Iris pigment epithelial cell (primary cell): Measurements from ENCODE around the gene GRID1.

Experiments used
- DNase-seq: peaks from one replicate; pipeline ENCODE4 v3.0.0-alpha.2; 2011; ENCODE audit warnings: low read depth

Gene GRID1

GRCh38 chr10:86368987-86369386 is 2.4 kb upstream of the GRID1 start:
- no peak for DNase-seq

GRCh38 chr10:86368046-86368445 is 1.5 kb upstream of the GRID1 start:
- no peak for DNase-seq

GRCh38 chr10:86367152-86367951 is 757 bp upstream of the GRID1 start:
- DNase-seq = no peak

GRCh38 chr10:86366902-86367151 is 232 bp upstream of the GRID1 start:
- DNase-seq = no peak

GRCh38 chr10:86365346-86366032 is 1.1 kb downstream of the GRID1 start:
- no peak for DNase-seq

- DNase-seq = no peak
Observed at GRCh38 chr10:86364491-86365345, 1.9 kb downstream of the GRID1 start.

GRCh38 chr10:86363833-86364490 is 2.6 kb downstream of the GRID1 start:
- no peak for DNase-seq

GRCh38 chr10:86363184-86363832 is 3.3 kb downstream of the GRID1 start:
- peak; percentile 23 for DNase-seq

- DNase-seq = no peak
Observed at GRCh38 chr10:86362586-86363183, 3.9 kb downstream of the GRID1 start.

- DNase-seq = no peak
Observed at GRCh38 chr10:86362129-86362527, 4.5 kb downstream of the GRID1 start.

- no peak for DNase-seq
Observed at GRCh38 chr10:86361156-86362128, 5.2 kb downstream of the GRID1 start.

GRCh38 chr10:86360657-86361056 is 5.9 kb downstream of the GRID1 start:
- DNase-seq = no peak

- DNase-seq = no peak
Observed at GRCh38 chr10:86359954-86360353, 6.6 kb downstream of the GRID1 start.

- no peak for DNase-seq
Observed at GRCh38 chr10:86359111-86359510, 7.5 kb downstream of the GRID1 start.

- DNase-seq = no peak
Observed at GRCh38 chr10:86357676-86358075, 8.9 kb downstream of the GRID1 start.

- DNase-seq = no peak
Observed at GRCh38 chr10:86357041-86357440, 9.6 kb downstream of the GRID1 start.

GRCh38 chr10:86356296-86356695 is 10.3 kb downstream of the GRID1 start:
- no peak for DNase-seq

- DNase-seq = no peak
Observed at GRCh38 chr10:86355571-86356038, 11.0 kb downstream of the GRID1 start.

- no peak for DNase-seq
Observed at GRCh38 chr10:86354761-86355540, 11.6 kb downstream of the GRID1 start.
